Neural cell (in vitro differentiated cells): ENCODE data around the gene KCNMB2. TPM values are rescaled to one million over a fixed set of nuclear protein-coding genes. Genes with fewer than 3 reads are reported as not detected.

Experiments used
- H2AFZ ChIP-seq: fragments of 200-600, 300-800 bp; sonication (generic), shearing (Covaris generic); 2 replicates; pipeline ENCODE4 v1.6.0; 2014; ENCODE audit warnings: low read depth, mild to moderate bottlenecking, antibody characterized with exemption, low read length, moderate library complexity
- H3F3A ChIP-seq: fragments of 200-600 bp; shearing (Covaris generic); 2 replicates; pipeline ENCODE4 v1.6.1; 2016; ENCODE audit warnings: mild to moderate bottlenecking, moderate library complexity, mixed read lengths, antibody characterized with exemption, low read length; ENCODE audit not compliant: insufficient read depth, poor library complexity, severe bottlenecking
- H3K27ac ChIP-seq: fragments of 200-600, 300-800 bp; sonication (generic), shearing (Covaris generic); 2 replicates; pipeline ENCODE4 v1.5.1; 2014; ENCODE audit warnings: mild to moderate bottlenecking, low read length, moderate library complexity
- H3K27me3 ChIP-seq: fragments of 300-800, 200-600 bp; sonication (generic), shearing (Covaris generic); 2 replicates; pipeline ENCODE4 v1.6.0; 2014; ENCODE audit warnings: mild to moderate bottlenecking, low read depth, low read length, moderate library complexity; ENCODE audit not compliant: insufficient read depth
- H3K36me3 ChIP-seq: fragments of 300-800, 200-600 bp; sonication (generic), shearing (Covaris generic); 2 replicates; pipeline ENCODE4 v1.5.1; 2014; ENCODE audit warnings: mild to moderate bottlenecking, antibody characterized with exemption, low read length, moderate library complexity; ENCODE audit not compliant: insufficient read depth
- H3K4me2 ChIP-seq: fragments of 300-800, 200-600 bp; sonication (generic), shearing (Covaris generic); 2 replicates; pipeline ENCODE4 v1.6.0; 2014; ENCODE audit warnings: mild to moderate bottlenecking, low read length
- H3K4me3 ChIP-seq: fragments of 300-800, 200-600 bp; sonication (generic), shearing (Covaris generic); 2 replicates; pipeline ENCODE4 v1.5.1; 2014; ENCODE audit warnings: mild to moderate bottlenecking, low read length, moderate library complexity
- H3K79me2 ChIP-seq: fragments of 200-600 bp; shearing (Covaris generic); replicated peaks from 2 replicates; pipeline ENCODE4 v1.6.0; 2014; ENCODE audit warnings: mild to moderate bottlenecking, low read length, moderate library complexity; ENCODE audit not compliant: insufficient read depth
- H3K9ac ChIP-seq: fragments of 300-800, 200-600 bp; sonication (generic), shearing (Covaris generic); 2 replicates; pipeline ENCODE4 v1.6.1; 2016; ENCODE audit warnings: mild to moderate bottlenecking, low read length, mixed read lengths
- H3K9me2 ChIP-seq: fragments of 200-600 bp; shearing (Covaris generic); 2 replicates; pipeline ENCODE4 v1.6.1; 2016; ENCODE audit warnings: mild to moderate bottlenecking, low read length, mixed read lengths; ENCODE audit not compliant: insufficient read depth
- H3K9me3 ChIP-seq: fragments of 200-600, 300-800 bp; sonication (generic), shearing (Covaris generic); 2 replicates; pipeline ENCODE4 v1.6.1; 2016; ENCODE audit warnings: mild to moderate bottlenecking, mixed run types, low read length, moderate library complexity, mixed read lengths
- H4K20me1 ChIP-seq: fragments of 200-600 bp; shearing (Covaris generic); 2 replicates; pipeline ENCODE4 v1.6.1; 2016; ENCODE audit warnings: mild to moderate bottlenecking, mixed run types; ENCODE audit not compliant: insufficient read depth
- EP300 ChIP-seq: fragments of 450-650 bp; conservative IDR thresholded peaks from 2 replicates; pipeline ENCODE4 v1.6.1; 2014; ENCODE audit warnings: antibody characterized with exemption, mild to moderate bottlenecking, moderate library complexity; ENCODE audit not compliant: poor library complexity, severe bottlenecking
- EZH2 ChIP-seq: fragments of 200-600, 300-800 bp; shearing (Covaris generic), sonication (generic); IDR thresholded peaks from 2 replicates; pipeline ENCODE4 v1.6.1; 2014; ENCODE audit warnings: antibody characterized with exemption, low read length, borderline replicate concordance, mild to moderate bottlenecking; ENCODE audit not compliant: insufficient read depth, poor library complexity, severe bottlenecking
- MXI1 ChIP-seq: fragments of 450-650 bp; conservative IDR thresholded peaks from 2 replicates; pipeline ENCODE4 v1.6.1; 2014; ENCODE audit warnings: antibody characterized with exemption, mild to moderate bottlenecking; ENCODE audit not compliant: poor library complexity, severe bottlenecking
- POLR2AphosphoS5 ChIP-seq: IDR thresholded peaks from 2 replicates; pipeline ENCODE4 v1.6.1; 2012
- RAD21 ChIP-seq: fragments of 450-650 bp; conservative IDR thresholded peaks from 2 replicates; pipeline ENCODE4 v1.6.1; 2014; ENCODE audit warnings: antibody characterized with exemption, mild to moderate bottlenecking, moderate library complexity
- SMC3 ChIP-seq: fragments of 450-650 bp; conservative IDR thresholded peaks from 2 replicates; pipeline ENCODE4 v1.6.1; 2014; ENCODE audit warnings: antibody characterized with exemption, mild to moderate bottlenecking, moderate library complexity; ENCODE audit not compliant: poor library complexity
- TAF1 ChIP-seq: IDR thresholded peaks from 2 replicates; pipeline ENCODE4 v1.6.1; 2012; ENCODE audit warnings: low read depth
- polyA plus RNA-seq: library from polyadenylated mRNA; depleted of rRNA; stranded (reverse); fragments of >200 nt; gene quantifications from 2 replicates; pipeline ENCODE4 v1.2.3, GENCODE V29; 2014
- TF ChIP-seq, protein P1 (sequence below): fragments of 450-650 bp; IDR thresholded peaks from 2 replicates; pipeline ENCODE4 v1.5.1; 2014; ENCODE audit warnings: antibody characterized with exemption, mild to moderate bottlenecking, moderate library complexity; ENCODE audit not compliant: poor library complexity, severe bottlenecking
- TF ChIP-seq, protein P2 (sequence below): IDR thresholded peaks from 2 replicates; pipeline ENCODE4 v1.6.1; 2012; ENCODE audit warnings: borderline replicate concordance

Gene KCNMB2
- polyA plus RNA-seq, 1 donor from 2014 or later = 0.93 TPM

GRCh38 chr3:178771511-178771910 is 235.3 kb downstream of the KCNMB2 start (continued):
- TF ChIP-seq, protein P1, sequence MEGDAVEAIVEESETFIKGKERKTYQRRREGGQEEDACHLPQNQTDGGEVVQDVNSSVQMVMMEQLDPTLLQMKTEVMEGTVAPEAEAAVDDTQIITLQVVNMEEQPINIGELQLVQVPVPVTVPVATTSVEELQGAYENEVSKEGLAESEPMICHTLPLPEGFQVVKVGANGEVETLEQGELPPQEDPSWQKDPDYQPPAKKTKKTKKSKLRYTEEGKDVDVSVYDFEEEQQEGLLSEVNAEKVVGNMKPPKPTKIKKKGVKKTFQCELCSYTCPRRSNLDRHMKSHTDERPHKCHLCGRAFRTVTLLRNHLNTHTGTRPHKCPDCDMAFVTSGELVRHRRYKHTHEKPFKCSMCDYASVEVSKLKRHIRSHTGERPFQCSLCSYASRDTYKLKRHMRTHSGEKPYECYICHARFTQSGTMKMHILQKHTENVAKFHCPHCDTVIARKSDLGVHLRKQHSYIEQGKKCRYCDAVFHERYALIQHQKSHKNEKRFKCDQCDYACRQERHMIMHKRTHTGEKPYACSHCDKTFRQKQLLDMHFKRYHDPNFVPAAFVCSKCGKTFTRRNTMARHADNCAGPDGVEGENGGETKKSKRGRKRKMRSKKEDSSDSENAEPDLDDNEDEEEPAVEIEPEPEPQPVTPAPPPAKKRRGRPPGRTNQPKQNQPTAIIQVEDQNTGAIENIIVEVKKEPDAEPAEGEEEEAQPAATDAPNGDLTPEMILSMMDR = no peak

DNA sequence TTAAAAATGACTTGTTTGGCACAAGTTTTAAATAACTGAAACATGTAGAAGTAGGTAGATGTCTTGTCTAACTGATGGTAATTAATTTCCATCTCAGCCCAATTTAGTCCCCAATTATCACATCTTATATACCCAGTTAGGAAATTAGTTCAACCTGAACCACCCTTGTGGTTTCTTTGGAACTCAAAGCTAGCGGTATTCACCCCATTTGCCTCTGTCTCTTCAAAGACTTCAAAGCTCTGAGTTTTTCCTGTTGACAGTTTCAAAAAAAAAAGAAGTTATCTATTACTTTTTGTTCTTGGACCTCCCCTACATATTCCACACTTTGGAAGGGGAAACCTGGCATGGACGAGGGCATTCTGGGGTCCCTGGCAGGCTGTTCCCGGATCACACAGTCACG is 236.5 kb downstream of the KCNMB2 start:
- no peaks in the 10 kb centered on the region for H3F3A ChIP-seq
- no peaks in the 10 kb centered on the region for H3K27me3 ChIP-seq
- no peak overlapping the region for H2AFZ ChIP-seq
- no peaks in the 10 kb centered on the region for H3K79me2 ChIP-seq
- H3K36me3 ChIP-seq = no peaks in the 10 kb centered on the region
- no peak overlapping the region for H3K27ac ChIP-seq
- H3K9ac ChIP-seq = no peak overlapping the region
- H3K9me2 ChIP-seq = no peaks in the 10 kb centered on the region
- no peak overlapping the region for H3K4me2 ChIP-seq
- no peaks in the 10 kb centered on the region for H4K20me1 ChIP-seq
- TF ChIP-seq MXI1 (no peak), RAD21 (no peak), EZH2 (no peak), SMC3 (no peak), POLR2AphosphoS5 (no peak)
- TF ChIP-seq, protein P2, sequence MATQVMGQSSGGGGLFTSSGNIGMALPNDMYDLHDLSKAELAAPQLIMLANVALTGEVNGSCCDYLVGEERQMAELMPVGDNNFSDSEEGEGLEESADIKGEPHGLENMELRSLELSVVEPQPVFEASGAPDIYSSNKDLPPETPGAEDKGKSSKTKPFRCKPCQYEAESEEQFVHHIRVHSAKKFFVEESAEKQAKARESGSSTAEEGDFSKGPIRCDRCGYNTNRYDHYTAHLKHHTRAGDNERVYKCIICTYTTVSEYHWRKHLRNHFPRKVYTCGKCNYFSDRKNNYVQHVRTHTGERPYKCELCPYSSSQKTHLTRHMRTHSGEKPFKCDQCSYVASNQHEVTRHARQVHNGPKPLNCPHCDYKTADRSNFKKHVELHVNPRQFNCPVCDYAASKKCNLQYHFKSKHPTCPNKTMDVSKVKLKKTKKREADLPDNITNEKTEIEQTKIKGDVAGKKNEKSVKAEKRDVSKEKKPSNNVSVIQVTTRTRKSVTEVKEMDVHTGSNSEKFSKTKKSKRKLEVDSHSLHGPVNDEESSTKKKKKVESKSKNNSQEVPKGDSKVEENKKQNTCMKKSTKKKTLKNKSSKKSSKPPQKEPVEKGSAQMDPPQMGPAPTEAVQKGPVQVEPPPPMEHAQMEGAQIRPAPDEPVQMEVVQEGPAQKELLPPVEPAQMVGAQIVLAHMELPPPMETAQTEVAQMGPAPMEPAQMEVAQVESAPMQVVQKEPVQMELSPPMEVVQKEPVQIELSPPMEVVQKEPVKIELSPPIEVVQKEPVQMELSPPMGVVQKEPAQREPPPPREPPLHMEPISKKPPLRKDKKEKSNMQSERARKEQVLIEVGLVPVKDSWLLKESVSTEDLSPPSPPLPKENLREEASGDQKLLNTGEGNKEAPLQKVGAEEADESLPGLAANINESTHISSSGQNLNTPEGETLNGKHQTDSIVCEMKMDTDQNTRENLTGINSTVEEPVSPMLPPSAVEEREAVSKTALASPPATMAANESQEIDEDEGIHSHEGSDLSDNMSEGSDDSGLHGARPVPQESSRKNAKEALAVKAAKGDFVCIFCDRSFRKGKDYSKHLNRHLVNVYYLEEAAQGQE = no peak
- no peak overlapping the region for H3K4me3 ChIP-seq
- no peaks in the 10 kb centered on the region for H3K9me3 ChIP-seq

- H3K9me2 ChIP-seq = no peaks in the 10 kb centered on the region
- H2AFZ ChIP-seq = no peak overlapping the region
- no peak overlapping the region for H3K27ac ChIP-seq
- H3K9ac ChIP-seq = no peak overlapping the region
- no peaks in the 10 kb centered on the region for H3F3A ChIP-seq
- no peak overlapping the region for H3K4me3 ChIP-seq
- no peaks in the 10 kb centered on the region for H3K27me3 ChIP-seq
- TF ChIP-seq EP300 (no peak), SMC3 (no peak), MXI1 (no peak), RAD21 (no peak), POLR2AphosphoS5 (no peak), EZH2 (no peak), TAF1 (no peak)
- TF ChIP-seq, protein P2 = no peak
- no peaks in the 10 kb centered on the region for H4K20me1 ChIP-seq
- no peaks in the 10 kb centered on the region for H3K79me2 ChIP-seq
- H3K36me3 ChIP-seq = no peaks in the 10 kb centered on the region
- no peaks in the 10 kb centered on the region for H3K9me3 ChIP-seq
- no peak overlapping the region for H3K4me2 ChIP-seq
Measured at GRCh38 chr3:178773358-178773757, 237.1 kb downstream of the KCNMB2 start.
